GM12801 (cell line): ENCODE measurements around the gene SETD4.

Experiments used
- TF ChIP-seq, protein P1 (sequence below): IDR thresholded peaks from one replicate; pipeline ENCODE4 v1.5.1; 2011; ENCODE audit warnings: control low read depth; ENCODE audit not compliant: insufficient read length; ENCODE audit errors: extremely low read depth

Gene SETD4

DNA sequence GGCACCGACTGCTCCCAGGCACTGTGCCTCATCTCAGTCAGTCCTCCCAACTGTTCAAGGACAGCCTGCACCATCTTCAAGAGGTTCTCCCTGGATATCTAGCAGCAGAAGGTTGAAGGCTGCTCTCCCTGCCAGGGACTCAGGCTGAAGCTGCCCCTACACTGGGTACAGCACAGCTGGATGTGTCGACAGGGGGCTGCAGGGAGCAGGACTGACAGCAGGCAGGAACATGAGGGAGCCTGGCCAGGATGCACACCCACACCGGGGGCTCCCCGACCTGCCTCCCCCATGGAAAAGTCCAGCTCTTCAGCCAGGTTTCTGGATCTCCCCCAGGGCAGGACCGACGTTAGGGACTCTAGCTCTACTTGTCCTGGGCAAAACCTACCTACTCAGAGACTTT, 20.5 kb downstream of the SETD4 start:
- TF ChIP-seq, protein P1, sequence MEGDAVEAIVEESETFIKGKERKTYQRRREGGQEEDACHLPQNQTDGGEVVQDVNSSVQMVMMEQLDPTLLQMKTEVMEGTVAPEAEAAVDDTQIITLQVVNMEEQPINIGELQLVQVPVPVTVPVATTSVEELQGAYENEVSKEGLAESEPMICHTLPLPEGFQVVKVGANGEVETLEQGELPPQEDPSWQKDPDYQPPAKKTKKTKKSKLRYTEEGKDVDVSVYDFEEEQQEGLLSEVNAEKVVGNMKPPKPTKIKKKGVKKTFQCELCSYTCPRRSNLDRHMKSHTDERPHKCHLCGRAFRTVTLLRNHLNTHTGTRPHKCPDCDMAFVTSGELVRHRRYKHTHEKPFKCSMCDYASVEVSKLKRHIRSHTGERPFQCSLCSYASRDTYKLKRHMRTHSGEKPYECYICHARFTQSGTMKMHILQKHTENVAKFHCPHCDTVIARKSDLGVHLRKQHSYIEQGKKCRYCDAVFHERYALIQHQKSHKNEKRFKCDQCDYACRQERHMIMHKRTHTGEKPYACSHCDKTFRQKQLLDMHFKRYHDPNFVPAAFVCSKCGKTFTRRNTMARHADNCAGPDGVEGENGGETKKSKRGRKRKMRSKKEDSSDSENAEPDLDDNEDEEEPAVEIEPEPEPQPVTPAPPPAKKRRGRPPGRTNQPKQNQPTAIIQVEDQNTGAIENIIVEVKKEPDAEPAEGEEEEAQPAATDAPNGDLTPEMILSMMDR: no peak

DNA sequence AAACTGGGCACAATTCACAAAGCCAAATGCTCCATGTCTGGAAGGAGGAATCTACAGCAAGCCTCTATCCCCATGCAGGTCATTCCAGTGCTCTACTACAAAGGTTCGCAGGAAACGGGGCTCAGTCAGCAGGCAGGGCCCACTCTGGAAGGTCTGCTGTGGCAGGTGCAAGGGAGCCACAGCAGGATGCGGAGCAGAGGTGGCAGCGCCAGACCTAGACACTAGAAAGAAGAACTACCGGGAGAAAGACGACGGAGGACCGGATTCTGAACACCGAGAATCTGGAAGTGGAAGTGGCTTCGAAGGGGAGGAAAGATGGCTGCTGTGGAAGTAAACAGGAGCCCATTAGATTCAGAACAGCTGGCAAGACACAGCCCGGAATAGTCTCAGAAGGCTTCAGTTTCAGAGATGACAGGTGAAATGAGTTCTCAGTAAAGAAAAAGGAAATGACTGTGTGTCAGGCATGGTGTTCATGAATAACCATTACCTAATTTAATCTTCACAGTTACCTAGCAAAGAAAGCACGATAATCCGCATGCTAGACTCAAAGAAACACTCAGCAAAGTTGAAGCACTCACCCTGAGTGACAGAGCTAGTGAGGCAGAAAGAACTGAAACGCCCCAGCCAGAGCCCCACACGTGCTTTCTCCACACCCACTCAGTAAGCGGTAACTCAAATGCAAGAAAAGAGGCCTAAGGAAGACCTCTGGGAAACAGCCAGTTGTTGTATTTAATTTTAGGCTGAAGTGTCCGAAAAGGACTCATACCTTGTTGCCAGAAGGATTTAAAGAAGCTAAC, 21.4 kb downstream of the SETD4 start:
- TF ChIP-seq, protein P1: no peak

DNA sequence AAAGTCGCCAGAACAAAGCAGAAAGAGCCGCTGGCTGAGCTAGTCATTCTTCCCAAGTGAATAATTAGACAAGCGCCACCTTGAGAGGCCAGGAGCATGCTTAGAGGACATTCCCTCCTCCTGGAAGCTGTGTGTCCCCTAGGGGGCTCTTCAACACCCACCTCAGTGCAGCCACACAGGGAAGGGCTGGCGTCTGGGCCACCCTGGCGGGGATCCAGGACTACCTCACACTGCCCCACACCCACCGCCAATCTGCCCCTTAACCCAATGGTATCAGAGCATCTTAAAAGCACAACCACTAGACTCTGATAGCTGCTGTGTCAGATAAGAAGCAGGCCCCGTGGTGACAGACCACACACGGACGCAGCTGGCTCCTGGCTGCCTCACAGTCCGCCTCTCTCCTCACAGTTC, 24.9 kb downstream of the SETD4 start:
- TF ChIP-seq, protein P1: no peak

DNA sequence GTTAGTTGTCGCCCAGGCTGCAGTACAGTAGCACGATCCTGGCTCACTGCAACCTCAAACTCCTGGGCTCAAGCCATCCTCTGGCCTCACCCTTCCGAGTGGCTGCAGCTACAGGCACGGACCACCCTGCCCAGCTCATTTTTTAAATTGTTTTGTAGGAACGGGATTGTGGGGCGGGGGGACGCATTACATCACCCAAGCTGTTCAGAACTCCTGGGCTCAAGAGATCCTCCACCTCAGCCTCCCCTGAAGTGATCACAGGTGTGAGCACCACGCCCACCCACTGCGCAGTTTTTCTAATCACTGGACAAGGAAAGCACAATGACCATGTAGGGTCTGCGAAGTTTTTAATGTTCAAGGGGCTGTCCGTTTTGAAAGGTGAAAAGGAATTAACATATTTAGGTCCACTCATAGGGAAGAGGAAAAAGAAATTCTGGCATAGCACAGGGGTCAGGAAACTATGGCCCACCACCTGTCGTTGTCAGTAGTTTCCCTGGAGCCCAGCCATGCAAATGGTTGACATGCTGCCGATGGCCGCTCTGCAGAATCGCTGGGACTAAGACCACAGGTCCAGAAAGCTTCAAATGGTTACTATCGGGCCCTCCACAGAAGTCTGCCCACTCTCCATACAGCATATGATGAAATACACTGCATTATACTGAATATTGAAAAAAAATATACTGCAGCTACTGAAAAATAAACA, 26.0 kb downstream of the SETD4 start:
- TF ChIP-seq, protein P1: no peak

DNA sequence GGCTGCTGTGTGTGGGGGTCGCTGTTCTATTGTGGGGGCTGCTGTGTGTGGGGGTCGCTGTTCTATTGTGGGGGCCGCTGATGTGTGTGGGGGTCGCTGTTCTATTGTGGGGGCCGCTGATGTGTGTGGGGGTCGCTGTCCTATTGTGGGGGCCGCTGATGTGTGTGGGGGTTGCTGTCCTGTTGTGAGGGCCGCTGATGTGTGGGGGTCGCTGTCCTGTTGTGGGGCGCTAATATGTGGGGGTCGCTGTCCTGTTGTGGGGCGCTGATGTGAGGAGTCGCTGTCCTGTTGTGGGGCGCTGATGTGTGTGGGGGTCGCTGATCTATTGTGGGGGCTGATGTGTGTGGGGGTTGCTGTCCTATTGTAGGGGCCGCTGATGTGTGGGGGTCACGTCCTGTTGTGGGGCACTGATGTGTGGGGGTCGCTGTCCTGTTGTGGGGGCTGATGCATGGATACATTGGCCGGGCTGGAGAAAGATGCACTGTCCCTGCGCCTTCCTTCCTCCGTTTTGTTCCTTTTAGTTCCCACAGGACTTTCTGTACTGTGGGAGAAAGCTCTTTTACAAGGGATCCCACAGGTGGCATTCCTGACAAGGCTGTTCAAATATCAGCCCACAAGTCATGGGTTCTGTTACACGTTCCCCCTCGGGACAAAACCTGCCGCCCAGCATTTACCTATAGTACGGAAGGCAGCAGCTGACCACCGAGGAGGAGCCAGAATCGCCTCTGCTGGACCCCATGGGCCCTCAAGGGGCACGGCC, 27.5 kb downstream of the SETD4 start:
- TF ChIP-seq, protein P1: no peak

DNA sequence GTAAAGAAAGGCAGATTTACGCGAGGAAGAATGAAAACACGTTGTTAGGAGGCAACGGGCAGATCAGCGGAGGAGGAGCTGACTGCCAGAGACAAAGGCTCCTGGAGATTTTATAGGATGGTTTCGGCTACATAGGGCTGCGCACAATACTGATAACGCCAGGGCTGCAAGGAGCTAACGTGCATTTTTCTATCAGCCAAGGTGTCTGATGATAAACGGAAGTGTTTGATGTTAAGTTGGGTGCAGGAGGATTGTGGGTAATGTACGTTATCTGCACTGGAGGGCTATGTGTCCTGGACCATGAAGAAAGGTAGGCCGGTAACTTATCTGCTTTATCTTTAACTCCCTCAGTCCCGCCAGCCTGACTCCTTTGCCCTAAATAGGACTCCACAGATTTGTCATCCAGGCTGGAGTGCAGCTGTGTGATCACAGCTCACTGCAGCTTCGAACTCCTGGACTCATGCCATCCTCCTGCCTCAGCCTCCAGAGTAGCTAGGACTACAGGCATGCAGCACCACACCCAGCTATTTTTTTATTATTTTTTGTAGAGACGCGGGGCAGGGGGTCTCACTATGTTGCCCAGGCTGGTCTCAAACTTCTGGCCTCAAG, 29.6 kb downstream of the SETD4 start:
- TF ChIP-seq, protein P1: no peak

DNA sequence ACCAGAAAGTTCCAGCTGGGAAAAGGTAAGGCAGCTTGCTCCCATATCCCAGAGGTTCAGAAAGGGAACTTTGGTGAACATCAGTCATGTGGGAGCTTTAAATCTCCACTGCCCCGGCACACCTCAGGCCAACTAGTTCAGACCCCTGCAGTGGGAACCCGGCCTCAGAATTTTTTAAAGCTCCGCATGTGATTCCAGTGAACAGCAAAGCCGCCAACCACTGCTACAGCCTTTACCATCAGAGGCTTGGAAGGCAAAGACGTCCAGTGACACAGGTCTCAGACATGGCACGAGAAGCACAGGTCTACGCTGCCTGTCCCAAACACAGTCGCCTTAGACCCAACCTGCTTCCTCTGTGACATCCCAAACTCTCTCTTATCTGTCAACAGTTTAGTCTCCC, 31.0 kb downstream of the SETD4 start:
- TF ChIP-seq, protein P1: no peak
